Memory B cell (primary cell): ENCODE results near the gene DLX1.

ENCODE experiments used
- ATAC-seq: fragments of 150-1000 bp; cut with Tn5 transposase; 2 replicates; pipeline ENCODE4 v1.10.0; 2021; ENCODE audit warnings: low read depth, mild to moderate bottlenecking, moderate library complexity
- DNase-seq, 2 donors: peaks; one replicate each; pipeline ENCODE4 v3.0.0; 2022; ENCODE audit warnings: low spot score in 2 of 2
- H3K27ac Mint-ChIP-seq: one replicate; pipeline ENCODE4 v1.8.0; 2022; ENCODE audit warnings: mild to moderate bottlenecking, moderate library complexity, mixed read lengths
- H3K27me3 Mint-ChIP-seq: one replicate; pipeline ENCODE4 v1.8.0; 2022; ENCODE audit warnings: mixed read lengths
- H3K36me3 Mint-ChIP-seq: one replicate; pipeline ENCODE4 v1.8.0; 2022; ENCODE audit warnings: mild to moderate bottlenecking, mixed read lengths
- H3K4me1 Mint-ChIP-seq: one replicate; pipeline ENCODE4 v1.8.0; 2022; ENCODE audit warnings: mixed read lengths
- H3K4me3 Mint-ChIP-seq: one replicate; pipeline ENCODE4 v1.8.0; 2022; ENCODE audit warnings: mild to moderate bottlenecking, moderate library complexity, mixed read lengths
- H3K9me3 Mint-ChIP-seq: one replicate; pipeline ENCODE4 v1.8.0; 2022; ENCODE audit warnings: mixed read lengths

Gene DLX1

GRCh38 chr2:172087207-172087779 lies 2.0 kb downstream of the DLX1 start:
- H3K36me3 Mint-ChIP-seq: peaks cover 4% of the 10 kb centered on the region
- peaks cover 8% of the 10 kb centered on the region for H3K4me1 Mint-ChIP-seq
- peak in 1 of 2 donors; percentile 19 for DNase-seq

GRCh38 chr2:172087780-172088244 lies 2.5 kb downstream of the DLX1 start:
- ATAC-seq (no peak), DNase-seq (no peak)
- peak overlapping the region; percentile 78 for H3K27ac Mint-ChIP-seq
- peaks cover 35% of the 10 kb centered on the region for H3K27me3 Mint-ChIP-seq
- H3K4me3 Mint-ChIP-seq: no peak overlapping the region
- H3K9me3 Mint-ChIP-seq: peaks cover 3% of the 10 kb centered on the region
- H3K36me3 Mint-ChIP-seq: peaks cover 4% of the 10 kb centered on the region
- peaks cover 8% of the 10 kb centered on the region for H3K4me1 Mint-ChIP-seq

More at GRCh38 chr2:172087207-172087779, 2.0 kb downstream of the DLX1 start:
- ATAC-seq: no peak
- H3K4me3 Mint-ChIP-seq: no peak overlapping the region
- peaks cover 33% of the 10 kb centered on the region for H3K27me3 Mint-ChIP-seq
- H3K27ac Mint-ChIP-seq: peak overlapping the region; percentile 78
- H3K9me3 Mint-ChIP-seq: peaks cover 3% of the 10 kb centered on the region

- Mint-ChIP-seq H3K36me3 (peaks cover 4% of the 10 kb centered on the region), H3K4me1 (peaks cover 8% of the 10 kb centered on the region)
- peak in 1 of 2 donors; percentile 10 for DNase-seq
Observed at GRCh38 chr2:172088245-172089004, 3.1 kb downstream of the DLX1 start.

GRCh38 chr2:172089005-172089504 lies 3.7 kb downstream of the DLX1 start:
- H3K4me1 Mint-ChIP-seq: peaks cover 10% of the 10 kb centered on the region
- H3K36me3 Mint-ChIP-seq: peaks cover 4% of the 10 kb centered on the region
- ATAC-seq (no peak), DNase-seq (no peak)
- H3K9me3 Mint-ChIP-seq: peaks cover 4% of the 10 kb centered on the region
- peaks cover 36% of the 10 kb centered on the region for H3K27me3 Mint-ChIP-seq
- no peak overlapping the region for H3K4me3 Mint-ChIP-seq
- no peak overlapping the region for H3K27ac Mint-ChIP-seq

More at GRCh38 chr2:172088245-172089004, 3.1 kb downstream of the DLX1 start:
- Mint-ChIP-seq H3K27me3 (peaks cover 34% of the 10 kb centered on the region), H3K4me3 (no peak overlapping the region), H3K9me3 (peaks cover 3% of the 10 kb centered on the region), H3K27ac (peak overlapping the region; percentile 78)
- no peak for ATAC-seq

DNA sequence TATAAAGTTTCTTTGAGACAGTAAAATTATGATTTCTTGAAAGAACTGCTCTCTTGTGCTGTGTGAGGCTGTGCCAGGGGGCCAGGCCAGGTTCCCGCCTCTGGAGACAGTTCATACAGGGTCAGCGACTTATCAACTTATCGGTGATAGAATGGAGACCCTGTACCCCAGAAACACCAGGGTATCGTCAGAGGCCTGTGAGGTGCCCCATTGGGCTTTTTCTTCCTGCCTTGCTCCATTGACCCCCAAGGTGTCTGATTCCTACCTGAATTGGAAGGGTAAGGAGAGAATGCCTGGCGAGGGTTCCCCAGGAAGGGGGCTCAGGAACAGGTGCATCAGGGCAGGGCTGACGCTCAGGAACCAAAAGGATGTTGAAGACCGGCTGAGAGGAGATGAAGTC lies 4.3 kb downstream of the DLX1 start:
- Mint-ChIP-seq H3K27me3 (peaks cover 32% of the 10 kb centered on the region), H3K36me3 (peaks cover 4% of the 10 kb centered on the region), H3K4me3 (no peak overlapping the region), H3K27ac (no peak overlapping the region), H3K9me3 (peaks cover 4% of the 10 kb centered on the region), H3K4me1 (peaks cover 8% of the 10 kb centered on the region)
- ATAC-seq: no peak
- no peak for DNase-seq

- Mint-ChIP-seq H3K9me3 (peaks cover 4% of the 10 kb centered on the region), H3K4me1 (peaks cover 8% of the 10 kb centered on the region), H3K4me3 (no peak overlapping the region), H3K36me3 (peaks cover 4% of the 10 kb centered on the region), H3K27ac (no peak overlapping the region), H3K27me3 (peaks cover 32% of the 10 kb centered on the region)
- no peak for DNase-seq
- ATAC-seq: no peak
Observed at GRCh38 chr2:172090044-172090961, 5.0 kb downstream of the DLX1 start.

DNA sequence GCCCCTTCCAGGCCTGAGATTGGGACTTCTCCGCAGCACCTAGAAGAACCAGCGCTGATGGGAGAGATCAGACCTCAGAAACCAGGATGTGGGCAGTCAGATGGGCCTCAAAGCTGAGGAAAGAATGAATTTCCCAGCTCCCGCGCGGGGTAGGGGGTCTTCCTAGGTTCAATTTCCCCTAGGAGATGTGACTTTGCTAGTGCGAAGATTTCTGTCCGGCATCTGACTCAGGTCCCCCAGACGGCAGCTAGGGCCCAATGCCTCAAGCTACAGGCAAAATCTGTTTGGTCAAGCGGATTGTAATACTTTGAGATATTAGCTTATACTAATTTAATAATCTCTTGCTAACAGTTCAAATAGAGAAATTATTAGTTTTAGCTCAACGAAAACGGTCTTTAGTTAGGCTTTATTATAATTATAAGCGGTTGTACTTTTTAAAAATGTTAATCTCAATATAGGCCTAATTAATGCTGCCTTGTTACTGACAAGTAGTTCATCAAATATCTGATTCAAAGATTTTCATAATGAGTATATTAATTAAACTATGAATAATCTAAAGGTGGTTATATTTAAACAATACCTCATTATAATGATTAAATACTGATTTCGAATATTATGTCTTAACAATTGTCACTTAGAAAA lies 5.8 kb downstream of the DLX1 start:
- peaks cover 31% of the 10 kb centered on the region for H3K27me3 Mint-ChIP-seq
- DNase-seq (no peak), ATAC-seq (no peak)
- H3K9me3 Mint-ChIP-seq: peaks cover 1% of the 10 kb centered on the region
- H3K4me3 Mint-ChIP-seq: no peak overlapping the region
- H3K4me1 Mint-ChIP-seq: peaks cover 8% of the 10 kb centered on the region
- peaks cover 1% of the 10 kb centered on the region for H3K36me3 Mint-ChIP-seq
- no peak overlapping the region for H3K27ac Mint-ChIP-seq

DNA sequence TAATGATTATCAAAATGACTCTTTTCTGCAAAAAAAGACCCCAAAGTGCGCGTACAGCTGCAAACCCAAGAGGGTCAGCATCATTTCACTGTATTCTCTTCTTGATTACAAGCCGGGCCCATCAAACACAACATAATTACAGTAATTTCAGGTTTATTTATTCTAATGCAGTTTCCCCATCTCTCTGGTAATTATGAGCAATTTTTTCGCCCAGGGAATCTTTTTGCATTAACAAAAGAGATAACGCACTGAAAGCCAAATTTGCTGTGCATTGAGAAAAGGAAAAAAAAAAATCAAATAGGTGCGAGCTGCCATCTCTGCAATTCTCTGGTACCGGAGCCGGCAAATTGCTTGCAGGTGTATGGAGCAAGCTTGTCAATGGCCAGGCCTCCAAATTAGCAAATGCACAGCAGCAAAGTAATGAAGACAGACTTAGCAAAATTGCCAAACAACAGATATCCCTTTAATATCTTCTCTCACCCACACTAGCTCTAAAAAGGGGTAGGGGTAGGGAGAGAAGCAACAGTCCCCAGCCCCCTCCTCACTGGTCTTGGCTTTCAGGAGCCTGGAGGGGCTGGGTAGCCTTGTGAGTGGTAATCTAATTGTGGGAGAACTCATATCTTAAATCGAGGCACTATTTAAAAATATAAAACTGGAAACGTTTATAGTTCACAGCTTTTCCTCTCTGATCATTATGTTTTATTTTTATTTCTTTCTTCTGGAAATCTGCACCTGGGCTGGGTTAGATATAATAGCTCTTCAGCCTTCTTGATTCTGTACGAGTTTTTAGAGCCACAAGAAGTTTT lies 6.7 kb downstream of the DLX1 start:
- DNase-seq (no peak), ATAC-seq (no peak)
- H3K4me3 Mint-ChIP-seq: no peak overlapping the region
- H3K36me3 Mint-ChIP-seq: peaks cover 1% of the 10 kb centered on the region
- no peak overlapping the region for H3K27ac Mint-ChIP-seq
- peaks cover 34% of the 10 kb centered on the region for H3K27me3 Mint-ChIP-seq
- H3K9me3 Mint-ChIP-seq: peaks cover 1% of the 10 kb centered on the region
- peaks cover 12% of the 10 kb centered on the region for H3K4me1 Mint-ChIP-seq

GRCh38 chr2:172092716-172093415 lies 7.6 kb downstream of the DLX1 start:
- Mint-ChIP-seq H3K27ac (peak overlapping the region; percentile 29), H3K4me3 (no peak overlapping the region)
- no peak for DNase-seq

DNA sequence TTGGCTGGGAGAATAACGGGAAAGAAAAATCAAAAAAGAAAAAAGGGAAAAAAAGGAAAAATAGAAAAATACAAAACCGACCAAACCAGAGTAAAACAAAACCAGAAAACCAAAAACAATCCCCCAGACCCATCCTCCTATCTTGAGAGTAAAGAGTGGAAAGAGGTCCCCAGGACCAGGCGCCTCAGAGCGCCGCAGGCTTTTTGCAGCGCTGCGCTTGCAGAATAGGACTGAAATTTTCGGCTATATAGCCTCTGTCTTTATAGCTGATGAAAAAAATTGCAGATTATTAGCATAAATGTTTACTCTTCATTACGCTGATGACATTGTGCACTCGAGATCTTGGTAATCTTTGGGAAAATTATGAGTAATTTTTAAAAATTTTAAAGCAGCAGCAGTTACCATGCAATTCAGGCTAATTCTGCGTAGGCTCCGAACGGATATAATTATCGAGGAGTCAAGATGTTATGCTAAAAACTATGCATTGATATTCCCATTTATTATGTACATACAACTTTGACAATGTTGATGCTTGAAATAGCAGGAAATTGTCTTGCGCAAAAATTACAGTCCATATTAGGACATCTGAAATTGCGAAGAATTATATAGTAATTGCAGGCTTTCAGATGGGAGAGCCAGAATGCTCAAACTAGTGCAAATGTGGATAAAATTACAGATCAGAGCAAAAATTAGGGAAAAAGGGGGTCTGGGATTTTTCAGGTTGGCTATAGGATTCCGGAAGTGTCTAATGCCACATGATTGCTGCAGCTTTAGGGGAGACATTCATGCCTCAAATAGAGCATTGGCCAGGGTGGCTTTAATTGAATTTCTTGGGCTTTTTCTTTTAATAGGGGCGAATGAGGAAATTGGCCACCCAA lies 8.3 kb downstream of the DLX1 start:
- ATAC-seq: no peak
- DNase-seq: no peak
- Mint-ChIP-seq H3K4me1 (peaks cover 15% of the 10 kb centered on the region), H3K9me3 (peaks cover 3% of the 10 kb centered on the region), H3K27ac (peak overlapping the region; percentile 29), H3K4me3 (no peak overlapping the region), H3K36me3 (peaks cover 1% of the 10 kb centered on the region), H3K27me3 (peaks cover 29% of the 10 kb centered on the region)

More at GRCh38 chr2:172092716-172093415, 7.6 kb downstream of the DLX1 start:
- Mint-ChIP-seq H3K27me3 (peaks cover 32% of the 10 kb centered on the region), H3K9me3 (peaks cover 1% of the 10 kb centered on the region), H3K4me1 (peaks cover 12% of the 10 kb centered on the region), H3K36me3 (peaks cover 1% of the 10 kb centered on the region)
- no peak for ATAC-seq

- no peak overlapping the region for H3K4me3 Mint-ChIP-seq
- DNase-seq (peak in 1 of 2 donors; percentile 28), ATAC-seq (no peak)
- H3K4me1 Mint-ChIP-seq: peaks cover 16% of the 10 kb centered on the region
- H3K27me3 Mint-ChIP-seq: peaks cover 29% of the 10 kb centered on the region
- H3K36me3 Mint-ChIP-seq: peaks cover 1% of the 10 kb centered on the region
- no peak overlapping the region for H3K27ac Mint-ChIP-seq
- peaks cover 3% of the 10 kb centered on the region for H3K9me3 Mint-ChIP-seq
Observed at GRCh38 chr2:172094294-172095145, 9.2 kb downstream of the DLX1 start.
